Transverse colon (tissue), 4 donors: ENCODE measurements around the gene ATP1A4. TPM values are rescaled to one million over a fixed set of nuclear protein-coding genes. Genes with fewer than 3 reads are reported as not detected.

Experiments used
- DNase-seq: peaks from one replicate; pipeline ENCODE4 v3.0.0-alpha.2; 2019
- H3K27ac ChIP-seq, 4 donors: fragments of 200-600 bp; sonication (generic); 2 replicates each; pipeline ENCODE4 v1.5.1; 2016 to 2018; ENCODE audit warnings: inconsistent platforms in 4 of 4
- H3K27me3 ChIP-seq: fragments of 200-600 bp; sonication (generic); 2 replicates; pipeline ENCODE4 v1.5.1; 2017; ENCODE audit warnings: inconsistent platforms
- H3K36me3 ChIP-seq, 4 donors: fragments of 200-600 bp; sonication (generic); 2 replicates each; pipeline ENCODE4 v1.5.1; 2017 to 2019; ENCODE audit warnings: inconsistent platforms in 4 of 4
- H3K4me1 ChIP-seq, 4 donors: fragments of 200-600 bp; sonication (generic); 2 replicates each; pipeline ENCODE4 v1.5.1; 2017 to 2020; ENCODE audit warnings: inconsistent platforms in 4 of 4
- H3K4me3 ChIP-seq, 4 donors: fragments of 200-600 bp; sonication (generic); 1 replicate in 1 of 4; 2 replicates in 3 of 4; pipeline versions ENCODE4 v1.5.1 to v1.6.1; 2017 to 2019; ENCODE audit warnings: inconsistent platforms in 4 of 4
- H3K9me3 ChIP-seq, 2 donors: fragments of 200-600 bp; sonication (generic); 2 replicates each; pipeline ENCODE4 v1.5.1; 2017 to 2019; ENCODE audit warnings: inconsistent platforms in 2 of 2
- EP300 ChIP-seq: sonication (generic); formaldehyde crosslinking; IDR thresholded peaks from one replicate; pipeline ENCODE4 v1.6.1; 2017; ENCODE audit warnings: antibody characterized with exemption, low read depth
- POLR2A ChIP-seq: fragments of 450-650 bp; IDR thresholded peaks from one replicate; pipeline ENCODE4 v1.6.1; 2016; ENCODE audit warnings: antibody characterized with exemption, mild to moderate bottlenecking, moderate library complexity
- POLR2AphosphoS5 ChIP-seq, 3 donors: sonication (generic); formaldehyde crosslinking; IDR thresholded peaks; one replicate each; pipeline ENCODE4 v1.6.1; 2016; ENCODE audit warnings: antibody characterized with exemption in 3 of 3
- WGBS, 2 donors: methylation state at CpG; one replicate each; pipeline ENCODE4 v1.1.5; 2018; ENCODE audit warnings: low coverage in 1 of 2; 5-methylcytosine and 5-hydroxymethylcytosine counted together
- in situ Hi-C, 4 donors: fragments of 200-750 bp; cut with MboI; loops; one replicate each; pipeline versions ENCODE4 v1.15.0 to v1.15.1; 2017; ENCODE audit warnings: low sequenced_read_pairs in 3 of 4, low pct_ligation_motif_present in 1 of 4, low pct_unique_long_range_greater_than_20kb in 1 of 4
- intact Hi-C: fragments of 100-400 bp; cut with DNase I; formaldehyde crosslinking; loops from one replicate; pipeline ENCODE4 v1.15.1; 2023; ENCODE audit warnings: low total_unique reads
- total RNA-seq, 4 donors: library from RNA; depleted of rRNA; stranded (reverse); fragments of >200 nt; gene quantifications; one replicate each; pipeline ENCODE4 v1.1.0, GENCODE V29; 2016
- TF ChIP-seq, protein P1 (sequence below), 5 experiments: fragments of 200-600 bp in 3 of 5; fragments of 450-650 bp in 2 of 5; sonication (generic) in 3 of 5; IDR thresholded peaks; 1 replicate in 2 of 5; 2 replicates in 3 of 5; pipeline ENCODE4 v1.5.1; 2016 to 2017; ENCODE audit warnings: antibody characterized with exemption in 5 of 5, inconsistent platforms in 3 of 5, mild to moderate bottlenecking in 2 of 5, moderate library complexity in 1 of 5

Gene ATP1A4
- total RNA-seq, 4 donors from 2014 or later, result 0.20 TPM; not detected in 3

DNA sequence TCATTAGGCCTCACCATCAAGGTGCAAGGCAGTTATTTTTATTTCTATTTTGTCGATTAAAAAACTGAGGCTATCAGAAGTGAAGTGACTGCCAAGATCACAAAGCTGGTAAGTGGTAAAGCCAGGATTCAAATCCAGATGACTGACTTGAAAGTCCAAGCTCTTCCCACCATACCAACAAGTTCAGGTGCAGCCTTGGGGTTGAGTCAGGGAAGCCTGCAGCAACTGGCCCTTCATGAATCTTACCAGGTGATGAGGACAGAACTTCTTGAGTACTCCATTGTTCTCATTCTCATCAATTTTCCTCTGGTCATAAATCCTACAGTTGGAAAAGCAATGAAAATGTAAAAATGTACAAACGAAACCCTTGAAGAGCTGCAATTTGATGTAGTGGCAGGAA lies 73.9 kb downstream of the ATP1A4 start:
- Histone ChIP-seq H3K36me3 (peaks cover 0 to 90% (median 40%) of the 10 kb centered on the region in 4 donors), H3K9me3 (no peaks in the 10 kb centered on the region), H3K4me3 (no peak overlapping the region), H3K4me1 (no peaks in the 10 kb centered on the region), H3K27me3 (no peaks in the 10 kb centered on the region), H3K27ac (no peak overlapping the region)
- TF ChIP-seq POLR2AphosphoS5 (IDR thresholded peaks at IDR 0.05) (no peak), EP300 (no peak), POLR2A (no peak)
- TF ChIP-seq, protein P1, sequence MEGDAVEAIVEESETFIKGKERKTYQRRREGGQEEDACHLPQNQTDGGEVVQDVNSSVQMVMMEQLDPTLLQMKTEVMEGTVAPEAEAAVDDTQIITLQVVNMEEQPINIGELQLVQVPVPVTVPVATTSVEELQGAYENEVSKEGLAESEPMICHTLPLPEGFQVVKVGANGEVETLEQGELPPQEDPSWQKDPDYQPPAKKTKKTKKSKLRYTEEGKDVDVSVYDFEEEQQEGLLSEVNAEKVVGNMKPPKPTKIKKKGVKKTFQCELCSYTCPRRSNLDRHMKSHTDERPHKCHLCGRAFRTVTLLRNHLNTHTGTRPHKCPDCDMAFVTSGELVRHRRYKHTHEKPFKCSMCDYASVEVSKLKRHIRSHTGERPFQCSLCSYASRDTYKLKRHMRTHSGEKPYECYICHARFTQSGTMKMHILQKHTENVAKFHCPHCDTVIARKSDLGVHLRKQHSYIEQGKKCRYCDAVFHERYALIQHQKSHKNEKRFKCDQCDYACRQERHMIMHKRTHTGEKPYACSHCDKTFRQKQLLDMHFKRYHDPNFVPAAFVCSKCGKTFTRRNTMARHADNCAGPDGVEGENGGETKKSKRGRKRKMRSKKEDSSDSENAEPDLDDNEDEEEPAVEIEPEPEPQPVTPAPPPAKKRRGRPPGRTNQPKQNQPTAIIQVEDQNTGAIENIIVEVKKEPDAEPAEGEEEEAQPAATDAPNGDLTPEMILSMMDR (IDR thresholded peaks at IDR 0.05), result no peak
- in situ Hi-C loops, result no loop called here
- intact Hi-C loops, result no loop called here
- WGBS, 2 donors, result 45 to 69% methylated on average over 2 of the region's 2 CpGs
- DNase-seq, result no peak

DNA sequence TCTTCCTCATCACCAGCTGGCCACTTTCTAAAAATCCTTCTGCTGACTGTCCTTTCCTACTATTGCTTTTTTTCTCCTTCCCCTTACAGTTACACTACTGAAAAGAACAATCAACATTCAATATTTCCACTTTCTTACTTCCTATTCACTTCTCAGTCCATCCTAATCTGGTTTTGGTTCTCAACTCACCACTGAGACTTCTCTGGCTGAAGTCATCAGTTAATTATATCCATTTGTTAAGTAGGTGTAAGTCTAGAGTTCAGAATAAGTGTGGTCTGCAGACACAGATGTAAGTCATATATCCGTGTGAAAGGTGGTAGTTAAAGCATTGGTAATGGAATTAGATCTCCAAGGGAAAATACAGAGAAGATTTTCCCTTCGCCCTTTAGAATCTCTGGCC lies 75.2 kb downstream of the ATP1A4 start:
- H3K27ac ChIP-seq, result no peak overlapping the region
- peaks cover 0 to 97% (median 44%) of the 10 kb centered on the region in 4 donors for H3K36me3 ChIP-seq
- H3K4me1 ChIP-seq, result no peaks in the 10 kb centered on the region
- TF ChIP-seq POLR2AphosphoS5 (IDR thresholded peaks at IDR 0.05) (no peak), EP300 (no peak), POLR2A (no peak)
- TF ChIP-seq, protein P1 (IDR thresholded peaks at IDR 0.05), result no peak
- no peaks in the 10 kb centered on the region for H3K9me3 ChIP-seq
- in situ Hi-C loops, result no loop called here
- no peak for DNase-seq
- intact Hi-C loops, result no loop called here
- no peaks in the 10 kb centered on the region for H3K27me3 ChIP-seq
- WGBS, 2 donors, result 83 to 100% methylated on average over 1 to 2 of the region's 2 CpGs
- H3K4me3 ChIP-seq, result no peak overlapping the region

DNA sequence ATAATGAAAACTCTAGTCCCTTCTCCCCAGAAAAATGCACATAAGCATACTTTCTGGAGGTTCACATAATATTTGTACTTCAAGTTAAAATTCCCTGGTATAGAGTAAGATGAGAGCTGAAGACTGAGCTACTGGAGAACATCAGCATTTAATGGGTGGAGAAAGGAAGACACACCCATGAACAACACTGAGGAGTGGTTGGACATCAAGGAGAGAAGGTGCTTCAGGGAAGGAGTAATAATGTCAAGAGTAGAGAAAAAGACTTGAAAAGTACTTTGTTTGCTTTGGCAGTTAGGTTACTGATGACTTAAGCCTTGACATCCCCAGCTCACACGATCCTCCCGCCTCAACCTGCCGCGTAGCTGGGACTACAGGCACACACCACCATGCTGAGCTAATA lies 75.6 kb downstream of the ATP1A4 start:
- Histone ChIP-seq H3K4me1 (no peaks in the 10 kb centered on the region), H3K27me3 (no peaks in the 10 kb centered on the region), H3K36me3 (peaks cover 0 to 97% (median 44%) of the 10 kb centered on the region in 4 donors), H3K27ac (no peak overlapping the region), H3K9me3 (no peaks in the 10 kb centered on the region), H3K4me3 (no peak overlapping the region)
- no peak for TF ChIP-seq EP300
- TF ChIP-seq POLR2AphosphoS5 (IDR thresholded peaks at IDR 0.05), result no peak
- no peak for TF ChIP-seq POLR2A
- TF ChIP-seq, protein P1 (IDR thresholded peaks at IDR 0.05), result no peak
- 72 to 76% methylated on average over 4 of the region's 4 CpGs for WGBS, 2 donors
- DNase-seq, result no peak
- intact Hi-C loops (no loop called here), in situ Hi-C loops (no loop called here)

DNA sequence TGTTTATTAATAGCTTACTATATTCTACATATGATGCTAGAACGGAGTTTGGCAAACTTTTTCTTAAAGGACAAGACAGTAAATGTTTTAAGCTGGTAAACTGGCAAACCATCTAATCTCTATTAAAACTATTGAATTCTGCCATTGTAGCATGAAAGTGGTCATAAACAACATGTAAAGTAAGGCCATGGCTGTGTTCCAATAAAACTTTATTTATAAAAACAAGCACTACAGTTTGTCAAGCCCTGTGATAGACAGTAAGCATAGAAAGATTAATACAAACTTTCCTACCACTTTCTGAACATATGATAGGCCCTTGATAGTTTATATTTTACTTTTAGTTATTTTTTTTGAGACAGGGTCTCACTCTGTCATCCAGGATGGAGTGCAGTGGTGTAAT lies 76.2 kb downstream of the ATP1A4 start:
- no peaks in the 10 kb centered on the region for H3K27me3 ChIP-seq
- in situ Hi-C loops (no loop called here), intact Hi-C loops (no loop called here)
- DNase-seq, result no peak
- H3K4me1 ChIP-seq, result no peaks in the 10 kb centered on the region
- no peak overlapping the region for H3K27ac ChIP-seq
- peaks cover 0 to 97% (median 44%) of the 10 kb centered on the region in 4 donors for H3K36me3 ChIP-seq
- no peaks in the 10 kb centered on the region for H3K9me3 ChIP-seq
- no peak overlapping the region for H3K4me3 ChIP-seq
- 94 to 100% methylated on average over 1 of the region's 1 CpG for WGBS, 2 donors
- TF ChIP-seq POLR2AphosphoS5 (IDR thresholded peaks at IDR 0.05) (no peak), EP300 (no peak), POLR2A (no peak)
- TF ChIP-seq, protein P1 (IDR thresholded peaks at IDR 0.05), result no peak
